Measurements from ENCODE around the gene KCNH2.

- TF ChIP-seq, protein P1, sequence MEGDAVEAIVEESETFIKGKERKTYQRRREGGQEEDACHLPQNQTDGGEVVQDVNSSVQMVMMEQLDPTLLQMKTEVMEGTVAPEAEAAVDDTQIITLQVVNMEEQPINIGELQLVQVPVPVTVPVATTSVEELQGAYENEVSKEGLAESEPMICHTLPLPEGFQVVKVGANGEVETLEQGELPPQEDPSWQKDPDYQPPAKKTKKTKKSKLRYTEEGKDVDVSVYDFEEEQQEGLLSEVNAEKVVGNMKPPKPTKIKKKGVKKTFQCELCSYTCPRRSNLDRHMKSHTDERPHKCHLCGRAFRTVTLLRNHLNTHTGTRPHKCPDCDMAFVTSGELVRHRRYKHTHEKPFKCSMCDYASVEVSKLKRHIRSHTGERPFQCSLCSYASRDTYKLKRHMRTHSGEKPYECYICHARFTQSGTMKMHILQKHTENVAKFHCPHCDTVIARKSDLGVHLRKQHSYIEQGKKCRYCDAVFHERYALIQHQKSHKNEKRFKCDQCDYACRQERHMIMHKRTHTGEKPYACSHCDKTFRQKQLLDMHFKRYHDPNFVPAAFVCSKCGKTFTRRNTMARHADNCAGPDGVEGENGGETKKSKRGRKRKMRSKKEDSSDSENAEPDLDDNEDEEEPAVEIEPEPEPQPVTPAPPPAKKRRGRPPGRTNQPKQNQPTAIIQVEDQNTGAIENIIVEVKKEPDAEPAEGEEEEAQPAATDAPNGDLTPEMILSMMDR (IDR thresholded peaks at IDR 0.05) = no peak
- TF ChIP-seq EP300 (IDR thresholded peaks at IDR 0.05) = peak in 1 of 4 donors; percentile 6
Observed at GRCh38 chr7:150979713-150980390, 1.7 kb upstream of the KCNH2 start.
